GM12872 (cell line): ENCODE data around the gene GTF2A2.

Experiments used
- CTCF ChIP-seq: IDR thresholded peaks from 3 replicates; pipeline ENCODE4 v1.5.1; 2011; ENCODE audit warnings: low read depth, mild to moderate bottlenecking, low read length, moderate library complexity; ENCODE audit not compliant: insufficient read depth

The GTF2A2 gene

GRCh38 chr15:59691194-59691805, 34.0 kb upstream of the GTF2A2 start:
- peak; percentile 53 for TF ChIP-seq CTCF

- no peak for TF ChIP-seq CTCF
Measured at GRCh38 chr15:59689626-59690236, 32.4 kb upstream of the GTF2A2 start.

- TF ChIP-seq CTCF = no peak
Measured at GRCh38 chr15:59688782-59689625, 31.7 kb upstream of the GTF2A2 start, which contains the start of gene BNIP2. Gene BNIP2 (minus strand): TSS chr15:59689320. CDS start chr15:59682457, 6,863 bp downstream.

GRCh38 chr15:59688423-59688781, 31.1 kb upstream of the GTF2A2 start:
- TF ChIP-seq CTCF = no peak

- TF ChIP-seq CTCF = no peak
Measured at GRCh38 chr15:59687836-59688235, 30.5 kb upstream of the GTF2A2 start.

GRCh38 chr15:59686389-59686788, 29.1 kb upstream of the GTF2A2 start:
- no peak for TF ChIP-seq CTCF

- TF ChIP-seq CTCF = no peak
Measured at GRCh38 chr15:59685737-59686297, 28.5 kb upstream of the GTF2A2 start.
